WTC11 (cell line): ENCODE measurements around the gene SOX5.

Experiments used
- CDX4 ChIP-seq: fragments of 250-450 bp; sonication (Bioruptor Pico); IDR thresholded peaks from 2 replicates; pipeline ENCODE4 v1.9.0; 2021; ENCODE audit warnings: moderate library complexity, mild to moderate bottlenecking, inconsistent platforms, borderline replicate concordance
- CTCF ChIP-seq: fragments of 200-600 bp; IDR thresholded peaks from 2 replicates; pipeline ENCODE4 v1.8.0; 2022; ENCODE audit warnings: antibody characterized with exemption
- KAT7 ChIP-seq: sonication (generic); formaldehyde crosslinking; IDR thresholded peaks from 2 replicates; pipeline ENCODE4 v1.8.1; 2023; ENCODE audit warnings: missing genetic modification reagents, mild to moderate bottlenecking, borderline replicate concordance
- MXD4 ChIP-seq: fragments of 250-450 bp; sonication (Bioruptor Pico); IDR thresholded peaks from 2 replicates; pipeline ENCODE4 v1.8.0; 2021; ENCODE audit warnings: mild to moderate bottlenecking, moderate library complexity, borderline replicate concordance
- NFE2L1 ChIP-seq: sonication (generic); formaldehyde crosslinking; IDR thresholded peaks from 2 replicates; pipeline ENCODE4 v1.8.1; 2023; ENCODE audit warnings: missing genetic modification reagents
- NR3C1 ChIP-seq: sonication (generic); formaldehyde crosslinking; conservative IDR thresholded peaks from 2 replicates; pipeline ENCODE4 v1.8.1; 2023; ENCODE audit warnings: low read depth, mild to moderate bottlenecking, missing genetic modification reagents
- PREB ChIP-seq: sonication (generic); formaldehyde crosslinking; IDR thresholded peaks from 2 replicates; pipeline ENCODE4 v1.8.1; 2022; ENCODE audit warnings: mild to moderate bottlenecking, missing genetic modification reagents, moderate library complexity, borderline replicate concordance
- SP1 ChIP-seq: sonication (generic); formaldehyde crosslinking; conservative IDR thresholded peaks from 2 replicates; pipeline ENCODE4 v1.8.1; 2022; ENCODE audit warnings: missing genetic modification reagents
- ZBTB43 ChIP-seq: sonication (generic); formaldehyde crosslinking; IDR thresholded peaks from 2 replicates; pipeline ENCODE4 v1.8.1; 2023; ENCODE audit warnings: mild to moderate bottlenecking, missing genetic modification reagents
- ZNF671 ChIP-seq: fragments of 250-450 bp; sonication (Bioruptor Pico); IDR thresholded peaks from 2 replicates; pipeline ENCODE4 v1.8.0; 2021; ENCODE audit warnings: mild to moderate bottlenecking

GRCh38 chr12:23630524-23630923 is 318.9 kb downstream of the SOX5 start:
- no peak for TF ChIP-seq NFE2L1 (CRISPR knock-in tag)
- no peak for TF ChIP-seq ZNF671
- no peak for TF ChIP-seq ZBTB43
- no peak for TF ChIP-seq CTCF
- TF ChIP-seq KAT7 (CRISPR knock-in tag): no peak
- no peak for TF ChIP-seq MXD4 (CRISPR knock-in tag)
- TF ChIP-seq SP1 (CRISPR knock-in tag): no peak
- no peak for TF ChIP-seq PREB
- no peak for TF ChIP-seq CDX4 (CRISPR knock-in tag)
- no peak for TF ChIP-seq NR3C1 (CRISPR knock-in tag)
